Keratinocyte (primary cell): ENCODE measurements around the gene MAD2L2. TPM values are rescaled to one million over a fixed set of nuclear protein-coding genes. Genes with fewer than 3 reads are reported as not detected.

Source experiments
- DNase-seq: peaks from one replicate; pipeline ENCODE4 v3.0.0-alpha.2; 2011; ENCODE audit warnings: low read depth, missing footprints, low spot score
- FAIRE-seq: peaks from 2 replicates; lab custom pipeline; 2011; peaks lifted over from hg19 to GRCh38; lab: Jason Lieb, UNC
- H2AFZ ChIP-seq: 2 replicates; pipeline ENCODE4 v1.6.0; 2012; ENCODE audit warnings: low read length, control low read depth, inconsistent platforms; ENCODE audit not compliant: control insufficient read depth
- H3K27ac ChIP-seq: 2 replicates; pipeline ENCODE4 v1.5.1; 2011; ENCODE audit warnings: low read length; ENCODE audit not compliant: control insufficient read depth, insufficient read depth
- H3K27me3 ChIP-seq: 3 replicates; pipeline ENCODE4 v1.6.0; 2011; ENCODE audit warnings: low read length; ENCODE audit not compliant: control insufficient read depth, insufficient read depth; ENCODE audit errors: extremely low read depth
- H3K36me3 ChIP-seq, 2 experiments: 2 replicates in 1 of 2; 3 replicates in 1 of 2; pipeline ENCODE4 v1.5.1; 2011; ENCODE audit warnings: low read length in 2 of 2, mild to moderate bottlenecking in 1 of 2; ENCODE audit not compliant: control insufficient read depth in 2 of 2, insufficient read depth in 2 of 2; ENCODE audit errors: extremely low read depth in 1 of 2
- H3K4me1 ChIP-seq: 3 replicates; pipeline ENCODE4 v1.5.1; 2011; ENCODE audit warnings: low read length; ENCODE audit not compliant: control insufficient read depth, insufficient read depth; ENCODE audit errors: extremely low read depth
- H3K4me2 ChIP-seq: 3 replicates; pipeline ENCODE4 v1.6.0; 2011; ENCODE audit warnings: low read depth, low read length; ENCODE audit not compliant: control insufficient read depth, insufficient read depth; ENCODE audit errors: extremely low read depth
- H3K4me3 ChIP-seq, 3 experiments: fragments of 200-600 bp in 1 of 3; sonication (generic) in 1 of 3; 2 replicates in 2 of 3; 3 replicates in 1 of 3; pipeline ENCODE4 v1.5.1; 2011 to 2016; ENCODE audit warnings: low read length in 3 of 3, mild to moderate bottlenecking in 3 of 3, control low read depth in 2 of 3, inconsistent platforms in 1 of 3, low read depth in 1 of 3, mixed read lengths in 1 of 3, mixed run types in 1 of 3, moderate library complexity in 1 of 3; ENCODE audit not compliant: control insufficient read depth in 2 of 3, insufficient read depth in 2 of 3; ENCODE audit errors: extremely low read depth in 1 of 3
- H3K79me2 ChIP-seq: 2 replicates; pipeline ENCODE4 v1.6.0; 2012; ENCODE audit warnings: low read length; ENCODE audit not compliant: control insufficient read depth, insufficient read depth
- H3K9ac ChIP-seq: 3 replicates; pipeline ENCODE4 v1.6.0; 2011; ENCODE audit warnings: low read length; ENCODE audit not compliant: control insufficient read depth, insufficient read depth; ENCODE audit errors: extremely low read depth
- H3K9me1 ChIP-seq: 3 replicates; pipeline ENCODE4 v1.6.0; 2011; ENCODE audit warnings: low read length; ENCODE audit not compliant: control insufficient read depth, insufficient read depth; ENCODE audit errors: extremely low read depth
- H3K9me3 ChIP-seq: 2 replicates; pipeline ENCODE4 v1.5.1; 2012; ENCODE audit warnings: low read depth, low read length; ENCODE audit not compliant: control insufficient read depth
- H4K20me1 ChIP-seq: 3 replicates; pipeline ENCODE4 v1.6.0; 2011; ENCODE audit warnings: low read length; ENCODE audit not compliant: control insufficient read depth, insufficient read depth; ENCODE audit errors: extremely low read depth
- EZH2 ChIP-seq: IDR thresholded peaks from one replicate; pipeline ENCODE4 v1.6.1; 2012; ENCODE audit warnings: inconsistent platforms, mild to moderate bottlenecking, low read length, moderate library complexity
- dilution Hi-C: fragments of 300-500 bp; cut with MboI; formaldehyde crosslinking; loops from one replicate; pipeline ENCODE4 v1.7.0; 2020; ENCODE audit warnings: low sequenced_read_pairs; ENCODE audit not compliant: extremely low pct_ligation_motif_present
- polyA plus RNA-seq, 5 experiments: library from polyadenylated mRNA; depleted of rRNA in 3 of 5; stranded (reverse) in 3 of 5; stranded (forward) in 1 of 5; unstranded in 1 of 5; fragments of >200 nt; gene quantifications; 1 replicate in 1 of 5; 2 replicates in 3 of 5; 3 replicates in 1 of 5; pipeline versions ENCODE4 v1.2.1 to v1.2.3, GENCODE V29; 2011 to 2012; ENCODE audit warnings: missing spikeins in 2 of 5, low read depth in 1 of 5, low replicate concordance in 1 of 5
- TF ChIP-seq, protein P1 (sequence below), 3 experiments: IDR thresholded peaks in 1 of 3; conservative IDR thresholded peaks in 1 of 3; optimal IDR thresholded peaks in 1 of 3; 2 replicates in 2 of 3; 3 replicates in 1 of 3; pipeline versions ENCODE3 to v1.5.1; 2011; ENCODE audit warnings: low read length in 3 of 3, mild to moderate bottlenecking in 3 of 3, moderate library complexity in 2 of 3, control low read depth in 1 of 3, inconsistent platforms in 1 of 3; ENCODE audit not compliant: insufficient read depth in 2 of 3; ENCODE audit errors: extremely low read depth in 1 of 3

Gene MAD2L2
- polyA plus RNA-seq, 1 donor (not counting 4 experiments of a cell fraction or from before 2014, with no cell fraction given) = 24.8 TPM

DNA sequence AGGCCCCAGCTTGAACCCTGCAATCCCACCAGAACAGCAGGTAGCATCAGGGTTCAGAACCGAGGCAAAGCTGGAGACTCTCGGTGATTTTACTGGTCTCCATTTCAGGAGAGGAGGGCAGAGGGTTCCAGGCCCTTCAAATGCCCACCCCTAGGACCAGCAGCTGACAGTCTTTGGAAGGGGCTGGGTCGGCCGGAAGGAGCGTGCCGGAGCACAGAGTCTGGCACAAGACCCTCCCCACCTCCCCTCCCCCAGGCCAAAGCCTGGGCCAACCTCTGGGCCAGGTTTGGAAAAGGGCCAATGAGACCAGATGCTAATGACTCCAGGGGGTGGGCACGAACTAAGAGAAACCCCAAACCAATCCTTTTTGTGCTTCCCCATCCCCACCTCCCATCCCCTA, 33.6 kb downstream of the MAD2L2 start:
- peaks cover 0 to 5% of the 10 kb centered on the region in 2 experiments for H3K36me3 ChIP-seq
- dilution Hi-C loops = no loop called here
- no peak overlapping the region for H3K27ac ChIP-seq
- no peaks in the 10 kb centered on the region for H3K9me1 ChIP-seq
- TF ChIP-seq, protein P1, sequence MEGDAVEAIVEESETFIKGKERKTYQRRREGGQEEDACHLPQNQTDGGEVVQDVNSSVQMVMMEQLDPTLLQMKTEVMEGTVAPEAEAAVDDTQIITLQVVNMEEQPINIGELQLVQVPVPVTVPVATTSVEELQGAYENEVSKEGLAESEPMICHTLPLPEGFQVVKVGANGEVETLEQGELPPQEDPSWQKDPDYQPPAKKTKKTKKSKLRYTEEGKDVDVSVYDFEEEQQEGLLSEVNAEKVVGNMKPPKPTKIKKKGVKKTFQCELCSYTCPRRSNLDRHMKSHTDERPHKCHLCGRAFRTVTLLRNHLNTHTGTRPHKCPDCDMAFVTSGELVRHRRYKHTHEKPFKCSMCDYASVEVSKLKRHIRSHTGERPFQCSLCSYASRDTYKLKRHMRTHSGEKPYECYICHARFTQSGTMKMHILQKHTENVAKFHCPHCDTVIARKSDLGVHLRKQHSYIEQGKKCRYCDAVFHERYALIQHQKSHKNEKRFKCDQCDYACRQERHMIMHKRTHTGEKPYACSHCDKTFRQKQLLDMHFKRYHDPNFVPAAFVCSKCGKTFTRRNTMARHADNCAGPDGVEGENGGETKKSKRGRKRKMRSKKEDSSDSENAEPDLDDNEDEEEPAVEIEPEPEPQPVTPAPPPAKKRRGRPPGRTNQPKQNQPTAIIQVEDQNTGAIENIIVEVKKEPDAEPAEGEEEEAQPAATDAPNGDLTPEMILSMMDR (optimal IDR thresholded peaks at IDR 0.05 in 1 of 3, IDR thresholded peaks at IDR 0.05 in 1 of 3, conservative IDR thresholded peaks at IDR 0.05 in 1 of 3; ENCODE audit: extremely low read depth in 1 of 3, insufficient read depth in 2 of 3, low read length in 3 of 3) = no peak
- no peak for TF ChIP-seq EZH2
- H2AFZ ChIP-seq = no peak overlapping the region
- H3K4me3 ChIP-seq = no peak overlapping the region
- no peaks in the 10 kb centered on the region for H3K27me3 ChIP-seq
- no peaks in the 10 kb centered on the region for H3K79me2 ChIP-seq
- no peak overlapping the region for H3K9ac ChIP-seq
- H3K9me3 ChIP-seq = no peaks in the 10 kb centered on the region
- no peaks in the 10 kb centered on the region for H4K20me1 ChIP-seq
- H3K4me1 ChIP-seq = peaks cover 4% of the 10 kb centered on the region
- no peak overlapping the region for H3K4me2 ChIP-seq
- no peak for FAIRE-seq
- DNase-seq = no peak

DNA sequence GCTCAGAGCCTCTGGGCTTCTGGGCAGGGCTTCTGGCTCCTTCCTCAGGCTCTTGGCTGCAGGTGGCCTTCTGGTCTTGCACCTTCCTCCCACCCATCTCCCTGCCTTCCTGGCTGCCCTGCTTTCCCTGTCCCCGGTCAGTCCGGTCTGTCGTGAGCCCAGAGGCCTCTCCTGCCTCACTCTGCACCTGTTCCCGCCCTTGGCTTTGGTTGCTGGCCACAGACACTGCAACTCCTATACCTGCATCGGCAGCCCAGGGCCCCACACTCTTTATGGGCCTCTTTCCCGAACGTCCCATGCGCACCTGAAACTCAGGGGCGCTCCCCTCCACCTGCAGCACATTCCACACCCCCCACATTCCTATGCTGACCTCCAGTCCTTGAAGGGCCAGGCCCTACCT, 34.6 kb downstream of the MAD2L2 start:
- peaks cover 4% of the 10 kb centered on the region for H3K4me1 ChIP-seq
- no peaks in the 10 kb centered on the region for H3K9me1 ChIP-seq
- H3K4me2 ChIP-seq = no peak overlapping the region
- H3K27ac ChIP-seq = no peak overlapping the region
- dilution Hi-C loops = no loop called here
- no peak overlapping the region for H3K9ac ChIP-seq
- TF ChIP-seq, protein P1 (optimal IDR thresholded peaks at IDR 0.05 in 1 of 3, IDR thresholded peaks at IDR 0.05 in 1 of 3, conservative IDR thresholded peaks at IDR 0.05 in 1 of 3; ENCODE audit: extremely low read depth in 1 of 3, insufficient read depth in 2 of 3, low read length in 3 of 3) = no peak
- TF ChIP-seq EZH2 = no peak
- no peak overlapping the region for H2AFZ ChIP-seq
- H3K36me3 ChIP-seq = peaks cover 0 to 5% of the 10 kb centered on the region in 2 experiments
- H3K4me3 ChIP-seq = no peak overlapping the region
- H3K27me3 ChIP-seq = no peaks in the 10 kb centered on the region
- H3K79me2 ChIP-seq = no peaks in the 10 kb centered on the region
- FAIRE-seq (no peak), DNase-seq (no peak)
- H4K20me1 ChIP-seq = no peaks in the 10 kb centered on the region
- no peaks in the 10 kb centered on the region for H3K9me3 ChIP-seq
